NCI-H82 treated with DMSO at 0.1 percent for 48 hours (cell line): ENCODE data around the gene IGFLR1.
"Not testable (repeated sequence)": the region's sequence is repeated elsewhere in the genome, so short reads cannot be mapped to it uniquely, and the experiment has no call there.

Source experiments
- DNase-seq: peaks from one replicate; lab custom pipeline; 2025; ENCODE audit not compliant: unreplicated experiment; lab: John Stamatoyannopoulos, UW

The IGFLR1 gene

DNA sequence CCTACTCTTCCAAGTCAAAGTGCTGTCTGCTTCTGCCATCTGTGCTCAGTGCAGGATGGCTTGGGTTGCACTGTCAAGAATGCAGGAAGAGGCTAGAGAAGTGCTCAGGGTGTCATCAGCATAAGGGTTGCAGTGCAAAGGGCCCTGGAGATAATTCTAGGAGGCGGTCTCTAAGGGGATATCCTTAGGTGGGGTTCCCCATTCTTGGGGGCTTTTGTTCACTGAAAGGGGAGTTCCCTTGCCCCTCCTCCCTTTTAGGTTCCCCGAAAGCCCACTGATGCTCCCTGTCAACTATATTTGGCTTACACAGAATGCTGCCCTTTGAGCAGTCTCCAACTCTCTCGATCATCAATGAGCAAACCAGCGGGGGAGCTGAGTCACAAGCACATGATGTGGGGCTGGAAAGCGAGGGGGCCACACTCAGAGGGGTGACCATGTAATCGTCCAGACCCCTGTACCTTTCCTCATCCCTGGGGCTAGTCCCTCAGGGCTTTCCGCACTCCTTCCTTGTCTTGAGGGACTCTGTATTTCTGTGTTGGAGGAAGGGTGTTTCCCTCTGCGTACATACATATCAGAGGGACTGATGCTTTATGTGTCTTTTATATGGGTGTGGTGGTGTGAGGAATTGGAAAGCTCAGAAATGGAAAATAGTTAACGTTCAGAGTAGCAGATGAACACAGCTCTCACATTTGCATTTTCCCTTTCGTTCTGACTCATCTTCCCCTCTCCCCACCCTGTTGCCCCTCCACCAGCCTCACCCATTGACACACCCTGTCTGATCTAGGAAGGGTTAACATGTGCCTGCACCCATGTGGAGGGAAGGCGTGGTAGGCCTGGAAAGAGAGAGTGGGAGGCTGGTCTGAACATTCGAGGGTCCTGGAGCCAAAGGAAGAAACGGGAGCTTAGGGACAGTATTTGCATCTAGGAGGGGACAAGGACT is 31.2 kb downstream of the IGFLR1 start:
- DNase-seq = no peak

DNA sequence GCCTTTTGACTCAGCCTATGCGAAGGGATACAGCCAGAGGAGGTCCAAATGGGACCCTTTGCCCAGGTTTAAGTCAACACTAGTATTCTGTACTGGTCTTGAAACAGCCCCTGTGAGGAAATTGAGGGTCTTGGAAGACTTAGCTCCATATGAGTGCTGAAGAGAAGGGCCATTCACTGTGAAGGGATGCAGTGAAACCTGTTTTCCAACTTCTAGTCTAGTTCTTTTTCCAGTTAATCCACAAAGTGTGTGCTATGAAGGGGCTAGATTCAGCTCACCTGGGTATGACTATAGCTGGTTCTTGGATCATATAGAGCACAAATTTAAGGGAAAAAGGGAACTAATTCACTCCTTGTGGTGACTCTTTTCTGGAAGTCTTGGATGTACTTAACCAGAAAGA is 33.9 kb downstream of the IGFLR1 start:
- no peak for DNase-seq

DNA sequence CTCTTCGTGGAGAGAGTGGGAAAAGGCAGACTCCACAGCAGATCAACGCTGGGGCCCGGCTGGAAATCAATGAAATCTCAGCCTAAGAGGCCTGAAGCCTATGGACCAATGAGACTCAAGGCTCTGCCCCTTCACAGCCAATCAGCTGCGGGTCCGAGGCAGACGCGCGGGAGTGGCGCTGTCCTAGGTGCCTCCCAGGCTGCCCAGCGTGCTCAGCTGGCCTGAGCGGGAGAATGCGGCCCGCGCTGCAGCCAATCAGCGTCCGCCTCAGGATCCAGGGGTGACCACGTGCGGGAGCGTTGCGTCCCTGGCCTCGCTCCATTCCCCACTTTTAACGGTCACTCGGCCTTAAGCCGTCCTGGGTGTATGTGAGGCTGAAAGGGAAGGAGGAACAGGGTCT is 38.0 kb downstream of the IGFLR1 start, which contains the start of gene ZBTB32:
Gene ZBTB32 (plus strand): TSS at position 341 of the 400 bp plus-strand sequence. CDS start 10,069 bp downstream, outside the sequence.
- DNase-seq = no peak

DNA sequence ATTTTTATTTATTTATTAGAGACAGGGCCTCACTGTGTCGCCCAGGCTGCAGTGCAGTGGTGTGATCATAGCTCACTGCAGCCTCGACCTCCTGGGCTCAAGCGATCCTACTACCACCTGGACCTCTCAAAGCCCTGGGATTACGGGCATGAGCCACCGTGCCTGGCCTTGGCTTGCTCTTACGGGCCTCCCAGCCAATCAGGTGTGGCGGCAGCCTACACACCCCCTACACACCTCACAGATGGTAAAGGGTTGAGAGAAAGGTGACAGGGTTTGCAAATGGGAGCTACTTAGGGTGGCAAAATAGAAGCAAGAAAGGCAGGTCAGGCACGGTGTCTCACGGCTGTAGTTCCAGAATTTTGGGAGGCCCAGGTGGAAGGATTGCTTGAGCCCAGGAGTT is 38.9 kb downstream of the IGFLR1 start:
- DNase-seq = no peak

DNA sequence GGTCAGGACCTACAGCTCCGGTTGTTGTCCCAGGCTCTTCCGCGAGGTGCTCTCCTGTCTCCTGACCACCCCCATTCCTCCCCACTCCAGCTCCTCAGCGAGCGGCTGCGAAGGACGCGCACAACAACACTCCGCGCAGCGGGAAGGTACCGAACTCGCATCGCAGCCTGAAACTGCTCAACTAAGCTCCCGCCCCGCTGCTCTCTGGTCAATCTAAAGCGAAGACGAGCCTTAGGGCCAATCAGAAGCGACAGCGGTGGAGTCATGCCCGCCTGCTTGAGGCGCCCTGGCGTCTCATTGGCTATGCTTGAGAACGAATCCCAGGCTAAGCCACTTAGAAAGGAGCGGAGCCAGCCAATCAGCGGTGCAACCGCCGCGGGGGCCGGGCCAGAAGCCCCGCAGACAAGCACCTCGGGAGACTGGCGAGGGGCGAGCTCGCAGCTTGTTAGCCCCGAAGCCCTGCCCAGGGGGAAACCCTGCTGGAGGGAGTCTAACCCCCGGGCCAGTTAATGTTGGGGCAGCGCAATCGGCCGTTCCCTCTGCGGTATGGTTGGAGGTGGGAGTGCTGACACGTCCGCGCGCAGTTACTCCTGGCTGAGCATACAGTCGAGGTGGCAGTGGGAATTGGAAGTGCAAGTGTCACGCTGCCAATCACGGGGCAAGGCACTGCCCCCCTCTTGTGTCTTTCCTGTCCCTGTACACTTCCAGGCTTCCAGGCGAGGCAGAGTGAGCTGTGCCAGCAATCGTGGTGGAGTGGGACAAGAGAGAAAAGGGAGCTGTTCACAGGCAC is 39.8 kb downstream of the IGFLR1 start:
- peak; percentile 99 for DNase-seq

DNA sequence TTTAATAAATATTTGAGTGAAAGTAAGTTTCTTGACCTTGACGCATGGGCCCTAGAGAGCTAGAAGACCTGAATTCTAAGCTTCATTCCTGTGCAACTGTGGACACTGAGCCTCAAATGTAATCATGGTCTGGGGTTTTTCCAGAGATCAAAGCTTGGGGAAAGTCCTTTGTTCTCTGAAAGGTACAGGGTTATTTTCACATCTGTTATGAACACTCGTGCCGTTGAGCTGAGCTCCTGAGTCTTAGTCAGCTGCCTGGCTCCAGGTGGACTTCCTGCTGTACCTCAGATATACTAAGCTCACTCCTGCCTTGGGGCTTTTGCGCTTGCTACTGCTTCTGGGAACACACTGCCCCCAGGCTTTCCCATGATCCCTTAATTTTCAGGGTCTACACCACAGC is 45.4 kb downstream of the IGFLR1 start:
- no peak for DNase-seq

DNA sequence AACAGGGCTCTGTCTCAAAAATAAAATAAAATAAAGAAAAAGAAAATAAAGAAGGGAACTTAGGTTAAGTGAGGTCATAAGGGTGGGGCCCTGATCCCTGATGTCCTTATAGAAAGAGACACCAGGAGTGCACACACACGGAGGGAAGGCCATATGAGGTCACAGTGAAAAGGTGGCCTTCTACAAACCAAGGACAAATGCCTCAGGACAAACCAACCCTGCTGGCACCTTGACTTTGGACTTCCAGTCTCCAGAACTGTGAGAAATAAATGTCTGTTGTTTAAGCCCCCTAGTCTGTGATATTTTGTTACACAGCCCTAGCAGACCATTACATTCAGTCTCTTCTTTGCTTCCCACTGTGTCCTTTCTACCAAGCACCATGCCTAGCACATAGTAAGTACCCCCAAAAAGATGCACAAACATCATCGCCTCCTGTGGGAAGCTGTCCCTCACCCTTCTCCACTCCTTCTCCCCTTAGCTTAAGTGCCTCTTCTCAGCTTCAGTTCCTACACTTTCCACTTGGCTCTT is 46.3 kb downstream of the IGFLR1 start:
- no peak for DNase-seq

DNA sequence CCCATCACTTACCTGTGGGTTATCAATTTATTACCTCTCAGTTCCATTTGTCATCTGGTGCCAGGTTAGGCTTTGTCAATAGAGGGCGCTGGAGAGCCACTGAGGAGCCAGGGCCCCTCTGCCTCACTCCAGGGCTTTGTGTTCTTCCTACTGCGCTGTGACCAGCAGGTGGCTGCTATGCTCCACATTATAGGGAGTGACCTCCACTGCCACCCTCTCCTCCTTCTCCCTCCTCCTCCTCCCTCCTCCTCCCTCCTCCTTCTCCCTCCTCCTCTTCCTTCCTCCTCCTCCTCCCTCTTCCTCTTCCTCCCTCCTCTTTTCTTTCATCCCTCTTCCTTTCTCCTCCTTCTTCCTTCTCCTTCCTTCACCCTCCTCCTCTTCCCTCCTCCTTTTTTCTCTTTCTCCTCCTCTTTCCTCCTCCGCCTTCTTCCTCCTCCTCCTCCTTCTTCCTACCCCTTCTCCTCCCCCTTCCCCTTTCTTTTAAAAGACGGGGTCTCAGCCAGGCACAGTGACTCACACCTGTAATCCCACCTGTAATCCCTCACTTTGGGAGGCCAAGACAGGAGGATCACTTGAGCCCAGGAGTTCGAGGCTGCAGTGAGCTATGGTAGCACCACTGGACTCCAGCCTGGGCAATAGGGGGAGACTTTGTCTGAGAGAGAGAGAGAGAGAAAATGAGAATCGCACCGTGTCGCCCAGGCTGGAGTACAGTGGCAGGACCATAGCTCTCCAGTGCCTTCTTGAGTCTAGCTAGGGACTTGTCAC is 48.2 kb downstream of the IGFLR1 start:
- peak; percentile 81 for DNase-seq

DNA sequence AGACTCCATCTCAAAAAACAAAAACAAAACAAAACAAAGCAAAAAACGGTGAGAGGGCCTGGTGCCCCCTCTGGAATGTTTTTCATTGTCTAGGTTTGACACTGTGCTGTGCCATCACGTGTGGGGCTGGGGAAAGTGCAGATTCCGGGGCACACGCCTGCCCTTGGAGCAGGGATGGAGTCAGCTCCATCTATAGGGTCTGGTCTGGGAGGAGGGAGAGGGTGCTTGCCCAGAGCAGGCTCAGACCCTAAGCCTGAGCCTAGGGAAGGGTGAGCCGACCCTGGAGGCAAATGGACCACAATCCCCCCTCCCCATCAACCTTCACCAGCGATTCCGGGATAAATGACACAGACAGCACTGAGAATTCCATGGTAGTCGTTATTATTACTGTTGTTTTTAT is 48.8 kb downstream of the IGFLR1 start:
- DNase-seq = no peak

DNA sequence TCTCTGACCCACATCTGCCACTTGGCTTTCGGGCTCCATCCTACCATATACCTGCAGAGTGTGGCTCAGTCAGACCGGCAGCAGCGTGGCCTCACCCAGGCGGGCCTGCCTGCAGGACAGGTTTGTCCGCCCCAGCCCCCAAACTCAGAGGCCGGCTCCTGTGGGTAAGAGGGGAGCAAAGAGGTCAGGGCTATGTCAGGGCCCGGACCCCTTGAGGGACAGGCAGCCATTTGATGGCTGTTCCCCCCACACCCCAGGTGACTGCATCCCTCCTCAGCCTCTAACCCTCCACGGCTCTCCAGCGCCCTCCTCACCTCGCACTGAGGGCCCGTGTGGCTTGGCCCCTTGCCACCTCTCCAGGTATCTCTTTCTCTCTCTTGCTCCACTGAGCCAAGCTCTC is 50.2 kb downstream of the IGFLR1 start:
- DNase-seq = no peak

DNA sequence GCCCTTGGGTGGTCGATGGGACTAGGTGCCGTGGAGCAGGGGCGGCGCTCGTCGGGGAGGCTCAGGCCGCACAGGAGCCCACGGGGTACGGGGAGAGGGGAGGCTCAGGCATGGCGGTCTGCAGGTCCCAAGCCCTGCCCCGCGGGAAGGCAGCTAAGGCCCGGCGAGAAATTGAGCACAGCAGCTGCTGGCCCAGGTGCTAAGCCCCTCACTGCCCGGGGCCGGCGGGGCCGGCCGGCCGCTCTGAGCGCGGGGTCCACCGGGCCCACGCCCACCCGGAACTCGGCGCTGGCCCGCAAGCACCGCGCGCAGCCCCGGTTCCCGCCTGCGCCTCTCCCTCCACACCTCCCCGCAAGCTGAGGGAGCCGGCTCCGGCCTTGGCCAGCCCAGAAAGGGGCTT is 51.1 kb downstream of the IGFLR1 start:
- not testable (repeated sequence) for DNase-seq

DNA sequence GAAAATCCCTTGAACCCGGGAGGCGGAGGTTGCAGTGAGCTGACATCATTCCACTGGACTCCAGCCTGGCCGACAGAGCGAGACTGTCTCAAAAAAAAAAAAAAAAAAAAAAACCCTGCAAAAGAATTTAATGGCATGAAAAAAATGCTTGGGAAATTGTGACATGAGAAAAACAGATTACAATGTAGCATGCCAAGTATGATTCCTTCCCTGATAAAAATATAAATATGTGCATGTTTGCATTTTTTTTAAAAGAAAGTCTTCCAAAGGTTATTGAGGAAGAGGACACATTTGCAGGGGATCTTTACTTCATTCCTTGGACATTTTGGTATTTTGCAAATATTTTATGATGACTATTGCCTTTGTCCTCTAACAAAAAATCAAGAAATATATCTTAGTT is 52.4 kb downstream of the IGFLR1 start:
- no peak for DNase-seq
